ENCODE results near the gene ENPP6.
A peak's percentile ranks its signal among the peaks of the same experiment; 100 is the strongest.

The ENPP6 gene

DNA sequence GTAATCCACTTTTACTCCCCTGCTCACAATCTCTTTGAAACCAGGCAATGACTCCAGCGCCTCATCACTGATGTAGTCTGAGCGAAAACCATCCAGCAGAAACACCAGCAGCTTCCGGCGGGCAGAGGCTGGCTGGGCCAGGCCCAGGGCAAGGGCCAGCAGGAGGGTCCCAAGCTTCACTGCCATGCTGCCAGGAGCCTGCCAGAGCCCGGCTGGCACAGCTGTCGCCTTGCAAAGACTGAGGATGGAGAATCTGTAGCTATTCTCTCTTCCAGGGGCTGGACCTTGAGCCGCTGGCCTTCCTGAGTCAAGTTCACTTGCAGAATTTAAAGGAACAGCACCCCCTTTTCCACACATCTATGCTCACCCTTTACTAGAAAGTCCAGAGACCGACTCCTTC, at the start of gene ENPP6:
TSS of gene ENPP6 (minus strand) at position 240 of the 400 bp plus-strand sequence. CDS start at position 186, 54 bp downstream.
- TF ChIP-seq, protein P1, sequence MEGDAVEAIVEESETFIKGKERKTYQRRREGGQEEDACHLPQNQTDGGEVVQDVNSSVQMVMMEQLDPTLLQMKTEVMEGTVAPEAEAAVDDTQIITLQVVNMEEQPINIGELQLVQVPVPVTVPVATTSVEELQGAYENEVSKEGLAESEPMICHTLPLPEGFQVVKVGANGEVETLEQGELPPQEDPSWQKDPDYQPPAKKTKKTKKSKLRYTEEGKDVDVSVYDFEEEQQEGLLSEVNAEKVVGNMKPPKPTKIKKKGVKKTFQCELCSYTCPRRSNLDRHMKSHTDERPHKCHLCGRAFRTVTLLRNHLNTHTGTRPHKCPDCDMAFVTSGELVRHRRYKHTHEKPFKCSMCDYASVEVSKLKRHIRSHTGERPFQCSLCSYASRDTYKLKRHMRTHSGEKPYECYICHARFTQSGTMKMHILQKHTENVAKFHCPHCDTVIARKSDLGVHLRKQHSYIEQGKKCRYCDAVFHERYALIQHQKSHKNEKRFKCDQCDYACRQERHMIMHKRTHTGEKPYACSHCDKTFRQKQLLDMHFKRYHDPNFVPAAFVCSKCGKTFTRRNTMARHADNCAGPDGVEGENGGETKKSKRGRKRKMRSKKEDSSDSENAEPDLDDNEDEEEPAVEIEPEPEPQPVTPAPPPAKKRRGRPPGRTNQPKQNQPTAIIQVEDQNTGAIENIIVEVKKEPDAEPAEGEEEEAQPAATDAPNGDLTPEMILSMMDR (IDR thresholded peaks at IDR 0.05; ENCODE audit: poor library complexity, severe bottlenecking): no peak
- H3K9me3 ChIP-seq (ENCODE audit: severe bottlenecking): no peaks in the 10 kb centered on the region

DNA sequence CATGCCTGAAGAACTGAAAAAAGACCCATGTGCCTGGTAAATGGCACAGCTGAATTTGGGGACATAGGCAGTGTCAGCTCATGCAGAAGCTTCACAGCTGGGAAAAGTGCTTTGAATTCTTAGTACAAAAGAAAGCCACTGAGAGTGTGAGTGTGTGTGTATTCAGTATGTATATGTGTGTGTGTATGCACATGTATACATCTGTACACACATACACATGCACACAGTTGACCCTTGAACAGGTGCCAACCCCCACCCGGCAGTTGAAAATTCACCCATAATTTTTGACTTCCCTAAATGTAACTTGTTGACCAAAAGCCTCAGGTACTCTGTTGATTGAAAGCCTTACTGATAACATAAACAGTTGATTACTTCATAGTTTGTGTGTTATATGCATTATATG, 49.5 kb upstream of the ENPP6 start:
- no peak for ATAC-seq (ENCODE audit: low read depth)
- TF ChIP-seq, protein P1 (IDR thresholded peaks at IDR 0.05; ENCODE audit: poor library complexity, severe bottlenecking): no peak
- peaks cover 27% of the 10 kb centered on the region for H3K4me1 ChIP-seq (ENCODE audit: insufficient read depth, poor library complexity, severe bottlenecking)
- DNase-seq (ENCODE audit: low spot score): no peak
- peak overlapping the region; percentile 49 for H3K27ac ChIP-seq (ENCODE audit: poor library complexity, severe bottlenecking)
- H3K27me3 ChIP-seq (ENCODE audit: insufficient read depth, poor library complexity, severe bottlenecking): no peaks in the 10 kb centered on the region
- H3K36me3 ChIP-seq (ENCODE audit: low read depth): no peaks in the 10 kb centered on the region
- H3K9me3 ChIP-seq (ENCODE audit: severe bottlenecking): no peaks in the 10 kb centered on the region
- H3K4me3 ChIP-seq (ENCODE audit: severe bottlenecking): no peak overlapping the region

More for the DNA sequence above, at the start of gene ENPP6:
- no peak within 1 kb of the TSS for H3K27ac ChIP-seq (ENCODE audit: poor library complexity, severe bottlenecking)
- no peaks in the 10 kb centered on the region for H3K4me1 ChIP-seq (ENCODE audit: insufficient read depth, poor library complexity, severe bottlenecking)
- ATAC-seq (ENCODE audit: low read depth): no peak
- H3K27me3 ChIP-seq (ENCODE audit: insufficient read depth, poor library complexity, severe bottlenecking): no peaks in the 10 kb centered on the region
- no peak within 1 kb of the TSS for H3K4me3 ChIP-seq (ENCODE audit: severe bottlenecking)
- no peak for DNase-seq (ENCODE audit: low spot score)
- H3K36me3 ChIP-seq (ENCODE audit: low read depth): no peaks in the 10 kb centered on the region

DNA sequence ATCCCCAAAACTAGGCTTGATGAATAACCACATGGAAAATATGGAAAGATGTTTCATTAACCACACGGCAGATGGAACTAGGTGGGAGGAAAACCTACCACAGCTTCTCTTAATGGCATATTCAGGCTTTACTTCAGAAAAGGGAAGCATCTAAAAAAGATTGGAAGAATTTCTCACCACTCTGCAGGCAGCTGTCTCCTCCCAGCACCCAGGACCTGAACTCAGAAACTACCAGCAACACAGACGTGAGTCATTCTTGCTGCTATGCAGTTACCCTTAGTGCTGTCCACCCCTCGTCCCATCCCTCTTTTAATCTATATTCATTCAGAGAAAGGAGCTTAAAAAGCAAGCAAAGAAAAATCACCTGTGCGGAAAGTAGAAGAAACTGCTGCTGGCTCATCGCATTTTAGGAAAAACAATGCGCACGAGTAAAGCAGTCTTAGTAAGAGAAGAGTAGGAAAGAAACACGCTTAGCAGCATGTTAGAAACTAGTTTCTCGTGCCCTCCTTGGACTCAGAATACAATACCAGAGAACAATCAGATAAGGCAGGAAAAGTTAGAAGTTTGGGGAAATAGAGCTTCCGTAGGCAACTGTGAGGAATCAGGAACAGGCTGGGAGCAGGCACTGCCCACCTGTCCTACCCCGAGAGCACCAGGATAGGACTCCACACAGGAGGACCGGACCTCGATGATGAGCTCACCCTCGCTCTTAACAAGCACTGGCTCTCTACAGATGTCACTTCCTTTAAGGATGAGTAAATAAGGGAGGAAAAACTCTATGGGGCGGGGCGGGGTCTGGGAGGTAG, 48.1 kb upstream of the ENPP6 start:
- no peaks in the 10 kb centered on the region for H3K9me3 ChIP-seq (ENCODE audit: severe bottlenecking)
- peak; percentile 75 for ATAC-seq (ENCODE audit: low read depth)
- no peaks in the 10 kb centered on the region for H3K36me3 ChIP-seq (ENCODE audit: low read depth)
- H3K27me3 ChIP-seq (ENCODE audit: insufficient read depth, poor library complexity, severe bottlenecking): no peaks in the 10 kb centered on the region
- TF ChIP-seq, protein P1 (IDR thresholded peaks at IDR 0.05; ENCODE audit: poor library complexity, severe bottlenecking): no peak
- DNase-seq (ENCODE audit: low spot score): no peak
- peak overlapping the region; percentile 12 for H3K4me3 ChIP-seq (ENCODE audit: severe bottlenecking)
- peaks cover 27% of the 10 kb centered on the region for H3K4me1 ChIP-seq (ENCODE audit: insufficient read depth, poor library complexity, severe bottlenecking)
- peak overlapping the region; percentile 33 for H3K27ac ChIP-seq (ENCODE audit: poor library complexity, severe bottlenecking)

- TF ChIP-seq, protein P1 (IDR thresholded peaks at IDR 0.05; ENCODE audit: poor library complexity, severe bottlenecking): peak; percentile 89
- no peaks in the 10 kb centered on the region for H3K9me3 ChIP-seq (ENCODE audit: severe bottlenecking)
- no peaks in the 10 kb centered on the region for H3K27me3 ChIP-seq (ENCODE audit: insufficient read depth, poor library complexity, severe bottlenecking)
- no peaks in the 10 kb centered on the region for H3K36me3 ChIP-seq (ENCODE audit: low read depth)
- no peak overlapping the region for H3K27ac ChIP-seq (ENCODE audit: poor library complexity, severe bottlenecking)
- ATAC-seq (ENCODE audit: low read depth) (peak; percentile 69), DNase-seq (ENCODE audit: low spot score) (peak; percentile 81)
- H3K4me1 ChIP-seq (ENCODE audit: insufficient read depth, poor library complexity, severe bottlenecking): peaks cover 27% of the 10 kb centered on the region
- H3K4me3 ChIP-seq (ENCODE audit: severe bottlenecking): no peak overlapping the region
Measured at GRCh38 chr4:184263910-184264732, 46.4 kb upstream of the ENPP6 start.
